HG03520 (cell line): Measurements from ENCODE around the gene DCST2.

Experiments used
- ATAC-seq: cut with Tn5 transposase; IDR thresholded peaks from one replicate; pipeline ENCODE4 v1.9.1; 2021; ENCODE audit warnings: mild to moderate bottlenecking, moderate library complexity; ENCODE audit not compliant: unreplicated experiment

DCST2 gene

DNA sequence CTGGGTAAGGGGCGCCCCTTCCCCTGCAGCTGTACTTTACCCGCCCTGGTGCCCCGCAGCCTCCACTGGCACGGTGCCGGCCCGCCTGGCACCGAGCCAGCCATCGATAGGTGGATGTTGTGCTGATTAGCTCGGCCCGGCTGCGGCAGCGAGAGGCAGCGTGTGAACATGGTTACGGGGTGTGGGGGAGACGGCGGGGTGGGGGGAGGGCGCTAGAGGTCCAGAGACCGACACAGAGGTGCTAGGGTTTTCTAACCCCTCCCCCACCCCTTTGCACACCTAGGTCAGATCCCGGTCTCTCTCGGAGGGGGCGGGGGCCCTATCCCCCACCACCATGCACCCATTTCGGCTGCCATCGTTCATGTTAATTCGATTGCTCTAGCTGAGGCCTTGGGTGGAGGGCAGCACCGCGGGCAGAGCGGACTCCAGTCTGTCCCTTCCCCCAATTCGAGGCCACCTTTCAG, 36.6 kb upstream of the DCST2 start:
- no peak for ATAC-seq

DNA sequence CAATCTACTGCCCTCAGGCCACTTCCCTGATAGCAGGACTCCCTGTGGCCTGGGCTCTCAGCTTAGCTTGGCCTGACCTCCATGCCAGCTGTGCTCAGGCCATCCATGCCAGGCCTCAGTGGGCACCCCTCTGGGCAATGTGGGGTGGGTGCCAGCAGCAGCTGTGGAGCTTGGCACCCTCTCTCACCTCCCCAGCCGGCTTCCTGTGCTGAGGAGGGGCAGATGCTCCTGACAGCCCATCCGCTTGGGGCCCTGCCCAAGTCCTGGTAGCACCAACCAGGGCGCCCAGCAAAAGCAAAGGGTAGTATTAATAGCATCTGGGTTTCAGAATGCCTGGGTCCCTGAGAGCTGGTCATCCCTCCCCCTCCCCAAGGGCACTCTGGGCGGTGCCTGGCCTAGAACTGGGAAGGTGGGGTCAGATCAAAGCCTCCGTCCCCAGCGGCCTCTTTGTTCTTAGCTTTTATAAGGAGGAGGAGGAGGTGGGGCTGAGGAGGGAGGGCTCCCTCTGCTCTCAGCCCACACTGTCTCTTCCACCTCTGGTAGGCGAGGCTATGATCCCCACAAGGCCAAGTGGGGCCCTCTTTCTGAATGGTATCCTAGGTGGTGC, 36.1 kb upstream of the DCST2 start:
- no peak for ATAC-seq

DNA sequence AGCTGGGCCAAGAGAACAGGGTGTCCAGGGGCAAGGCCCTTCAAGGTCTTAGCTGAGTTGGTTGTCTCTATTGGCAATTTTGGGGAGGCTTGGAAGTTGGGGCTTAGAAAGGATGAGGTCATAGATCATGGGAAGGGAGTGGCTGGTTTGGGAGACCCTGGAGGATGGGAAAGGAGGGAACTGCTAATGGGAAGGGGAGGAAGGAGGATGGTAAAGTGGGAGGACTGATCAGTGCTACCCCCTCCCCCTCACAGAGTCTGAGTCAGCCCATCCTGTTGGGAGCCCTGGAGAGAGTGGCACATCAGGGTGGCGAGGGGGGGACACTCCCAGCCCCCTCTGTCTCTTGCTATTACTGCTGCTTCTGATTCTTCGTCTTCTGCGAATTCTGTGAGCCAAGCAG, 35.0 kb upstream of the DCST2 start:
- ATAC-seq, result no peak

DNA sequence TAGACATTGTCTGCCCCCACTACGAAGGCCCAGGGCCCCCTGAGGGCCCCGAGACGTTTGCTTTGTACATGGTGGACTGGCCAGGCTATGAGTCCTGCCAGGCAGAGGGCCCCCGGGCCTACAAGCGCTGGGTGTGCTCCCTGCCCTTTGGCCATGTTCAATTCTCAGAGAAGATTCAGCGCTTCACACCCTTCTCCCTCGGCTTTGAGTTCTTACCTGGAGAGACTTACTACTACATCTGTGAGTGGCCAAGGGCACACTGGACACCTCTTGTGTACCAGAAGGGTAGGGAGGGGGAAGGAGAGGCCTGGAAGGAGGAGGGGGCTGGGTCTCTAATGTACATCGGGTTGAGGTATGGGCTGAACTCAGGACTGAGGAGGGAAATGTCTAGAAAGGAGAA, 33.2 kb upstream of the DCST2 start:
- ATAC-seq, result no peak

- ATAC-seq, result no peak
These were observed 31.4 kb upstream of the DCST2 start for GRCh38 chr1:155064832-155065429.

DNA sequence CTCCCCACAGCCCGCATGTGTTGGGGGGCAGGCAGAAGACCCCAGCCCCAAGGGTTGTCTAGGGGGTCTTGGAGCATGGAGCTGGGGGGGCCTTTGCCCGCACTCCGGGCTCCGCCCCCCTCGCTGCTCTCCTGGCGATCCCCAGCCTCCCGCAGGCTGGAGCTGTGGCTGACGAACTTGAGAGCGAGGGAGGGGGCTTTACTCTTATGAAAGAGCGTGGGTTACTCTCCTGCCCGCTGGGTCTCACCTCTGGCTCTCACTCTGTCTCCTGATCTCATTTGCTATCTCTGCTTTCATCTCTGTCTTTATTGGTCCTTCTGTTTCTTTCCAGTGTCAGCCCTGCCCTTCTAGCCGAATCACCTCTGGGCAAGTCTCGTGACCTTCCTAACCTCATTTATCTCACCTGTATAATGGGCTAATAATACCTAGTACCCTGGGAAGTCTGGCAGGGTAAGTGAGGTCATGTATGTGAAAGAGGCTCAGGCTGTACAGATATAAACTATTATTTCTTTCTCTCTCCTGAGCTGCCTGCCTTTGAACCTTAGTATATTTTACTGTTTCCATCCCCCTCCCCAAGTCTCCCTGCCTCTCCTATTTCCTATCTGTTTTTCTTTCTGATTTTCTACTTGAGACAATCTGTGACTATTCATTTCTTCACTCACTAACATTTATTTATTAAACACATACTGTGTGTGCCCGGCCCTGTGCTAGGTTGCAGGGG, 30.7 kb upstream of the DCST2 start:
- no peak for ATAC-seq

DNA sequence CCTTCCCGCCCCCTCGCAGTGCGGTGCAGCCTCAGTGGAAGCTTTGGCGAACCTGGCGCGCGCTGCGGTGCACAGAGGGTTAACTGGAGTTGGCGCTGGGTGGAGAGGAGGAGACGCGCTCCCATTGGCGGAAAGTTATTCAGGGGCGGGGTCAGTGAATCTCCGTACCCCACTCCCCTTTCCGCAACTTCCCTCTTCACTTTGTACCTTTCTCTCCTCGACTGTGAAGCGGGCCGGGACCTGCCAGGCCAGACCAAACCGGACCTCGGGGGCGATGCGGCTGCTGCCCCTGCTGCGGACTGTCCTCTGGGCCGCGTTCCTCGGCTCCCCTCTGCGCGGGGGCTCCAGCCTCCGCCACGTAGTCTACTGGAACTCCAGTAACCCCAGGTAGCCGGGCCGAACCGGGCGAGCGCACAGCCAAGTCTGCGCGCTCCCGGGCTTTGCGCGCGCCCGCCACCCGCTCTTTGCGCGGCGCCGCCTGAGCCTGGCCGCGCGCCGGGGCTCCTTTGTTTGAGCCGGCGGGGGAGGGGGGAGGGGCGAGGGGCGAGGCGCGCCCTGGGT, 30.0 kb upstream of the DCST2 start, which contains the start of gene EFNA4:
EFNA4 (plus strand) TSS at position 191 of the 561 bp plus-strand sequence; CDS start at position 275, 84 bp downstream.
- no peak for ATAC-seq

- no peak for ATAC-seq
These were observed 29.3 kb upstream of the DCST2 start for GRCh38 chr1:155062702-155063411.

DNA sequence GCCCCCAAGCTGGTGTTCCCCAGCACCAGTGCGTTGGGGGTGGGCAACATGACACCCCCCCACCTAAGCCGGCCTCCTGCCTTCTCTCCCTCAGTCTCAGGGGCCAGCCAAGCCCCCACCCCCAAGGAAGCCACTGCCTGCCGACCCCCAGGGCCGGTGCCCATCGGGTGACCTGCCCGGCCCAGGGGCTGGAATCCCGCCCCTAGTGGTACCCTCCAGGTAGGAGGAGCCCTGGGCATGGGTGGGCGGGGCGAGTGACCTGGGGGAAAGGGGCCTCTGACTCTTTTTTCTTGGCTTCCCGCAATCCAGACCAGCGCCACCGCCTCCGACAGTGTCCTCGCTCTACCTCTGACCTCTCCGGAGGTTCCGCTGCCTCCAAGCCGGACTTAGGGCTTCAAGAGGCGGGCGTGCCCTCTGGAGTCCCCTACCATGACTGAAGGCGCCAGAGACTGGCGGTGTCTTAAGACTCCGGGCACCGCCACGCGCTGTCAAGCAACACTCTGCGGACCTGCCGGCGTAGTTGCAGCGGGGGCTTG, 28.6 kb upstream of the DCST2 start:
- no peak for ATAC-seq

DNA sequence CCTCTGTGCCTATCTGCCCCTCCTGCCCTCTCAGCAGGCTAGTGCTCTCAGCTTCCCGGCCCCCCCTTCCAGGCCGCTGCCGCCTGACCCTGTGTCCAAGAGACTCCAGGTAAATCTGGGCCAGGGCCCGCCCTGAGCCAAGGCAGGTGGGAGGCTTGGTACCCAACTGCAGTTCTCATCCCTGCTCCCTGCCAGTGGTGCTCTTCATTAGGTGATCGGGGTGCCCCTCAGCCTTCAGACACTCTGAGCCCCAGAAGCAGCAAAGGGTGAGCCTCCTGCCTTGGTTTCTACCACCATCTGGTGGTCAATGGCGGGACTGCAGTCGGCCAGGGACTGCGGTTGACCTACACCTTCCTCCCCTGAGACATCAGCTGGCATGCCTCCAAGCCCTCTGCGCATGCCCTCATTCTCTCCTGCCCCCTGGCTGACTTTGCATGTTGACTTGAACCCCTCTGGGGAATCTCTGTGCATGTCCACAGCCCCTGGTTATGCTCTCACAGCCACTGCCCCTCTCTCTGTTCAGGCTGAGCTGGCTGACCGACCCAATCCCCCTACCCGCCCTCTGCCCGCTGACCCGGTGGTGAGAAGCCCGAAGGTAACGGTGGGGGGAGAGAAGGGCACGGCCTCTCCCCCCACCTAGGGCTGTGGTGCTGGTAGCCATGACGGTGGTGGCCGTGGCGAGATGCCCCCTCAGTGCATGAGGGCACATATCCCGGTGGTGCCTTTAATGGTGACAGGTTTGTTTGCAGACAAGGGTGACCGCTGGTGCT, 28.0 kb upstream of the DCST2 start:
- ATAC-seq, result peak; percentile 61

DNA sequence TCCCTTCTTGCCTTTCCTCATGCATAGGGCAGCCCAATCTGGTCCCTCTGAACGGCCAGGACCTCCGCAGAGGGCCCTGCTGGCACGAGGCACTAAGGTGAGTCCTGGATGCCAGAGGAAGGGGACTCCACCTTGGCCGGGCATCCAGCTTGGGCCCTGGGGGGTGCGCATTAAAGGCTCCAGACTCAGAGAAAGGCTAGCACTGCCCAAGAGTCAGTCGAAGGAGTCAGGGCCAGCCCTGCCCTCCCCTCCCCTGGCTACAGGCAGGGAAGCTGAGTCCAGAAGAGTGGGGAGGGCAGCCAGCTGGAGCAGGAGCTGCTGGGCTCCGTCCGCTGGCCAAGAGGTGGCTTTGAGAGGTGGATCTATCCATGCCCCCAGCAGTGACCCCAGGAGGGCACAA, 27.2 kb upstream of the DCST2 start:
- ATAC-seq, result no peak

DNA sequence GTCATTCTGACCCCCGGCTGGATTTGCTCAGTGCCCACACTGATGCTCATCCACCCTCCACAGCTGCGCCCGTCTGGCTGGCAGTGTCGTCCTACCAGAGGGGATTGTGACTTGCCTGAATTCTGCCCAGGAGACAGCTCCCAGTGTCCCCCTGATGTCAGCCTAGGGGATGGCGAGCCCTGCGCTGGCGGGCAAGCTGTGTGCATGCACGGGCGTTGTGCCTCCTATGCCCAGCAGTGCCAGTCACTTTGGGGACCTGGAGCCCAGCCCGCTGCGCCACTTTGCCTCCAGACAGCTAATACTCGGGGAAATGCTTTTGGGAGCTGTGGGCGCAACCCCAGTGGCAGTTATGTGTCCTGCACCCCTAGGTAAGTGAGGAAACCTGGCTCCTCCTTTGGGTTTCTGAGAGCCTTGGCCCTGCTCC, 24.2 kb upstream of the DCST2 start:
- ATAC-seq, result no peak

DNA sequence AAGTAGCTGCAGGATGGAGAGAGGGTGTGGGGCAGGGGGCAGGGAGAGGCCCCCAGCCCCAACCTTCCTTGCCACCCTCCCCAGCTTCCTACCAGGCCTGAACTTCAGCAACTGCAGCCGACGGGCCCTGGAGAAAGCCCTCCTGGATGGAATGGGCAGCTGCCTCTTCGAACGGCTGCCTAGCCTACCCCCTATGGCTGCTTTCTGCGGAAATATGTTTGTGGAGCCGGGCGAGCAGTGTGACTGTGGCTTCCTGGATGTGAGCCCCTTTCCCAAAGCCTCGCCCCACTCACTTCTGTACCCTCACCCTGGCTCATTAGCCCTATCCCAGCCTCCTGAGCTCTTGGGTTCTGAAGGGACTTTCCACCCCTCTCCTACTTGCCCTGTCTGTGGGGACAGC, 23.5 kb upstream of the DCST2 start:
- no peak for ATAC-seq

GRCh38 chr1:155053531-155054105, 20.0 kb upstream of the DCST2 start:
- no peak for ATAC-seq

DNA sequence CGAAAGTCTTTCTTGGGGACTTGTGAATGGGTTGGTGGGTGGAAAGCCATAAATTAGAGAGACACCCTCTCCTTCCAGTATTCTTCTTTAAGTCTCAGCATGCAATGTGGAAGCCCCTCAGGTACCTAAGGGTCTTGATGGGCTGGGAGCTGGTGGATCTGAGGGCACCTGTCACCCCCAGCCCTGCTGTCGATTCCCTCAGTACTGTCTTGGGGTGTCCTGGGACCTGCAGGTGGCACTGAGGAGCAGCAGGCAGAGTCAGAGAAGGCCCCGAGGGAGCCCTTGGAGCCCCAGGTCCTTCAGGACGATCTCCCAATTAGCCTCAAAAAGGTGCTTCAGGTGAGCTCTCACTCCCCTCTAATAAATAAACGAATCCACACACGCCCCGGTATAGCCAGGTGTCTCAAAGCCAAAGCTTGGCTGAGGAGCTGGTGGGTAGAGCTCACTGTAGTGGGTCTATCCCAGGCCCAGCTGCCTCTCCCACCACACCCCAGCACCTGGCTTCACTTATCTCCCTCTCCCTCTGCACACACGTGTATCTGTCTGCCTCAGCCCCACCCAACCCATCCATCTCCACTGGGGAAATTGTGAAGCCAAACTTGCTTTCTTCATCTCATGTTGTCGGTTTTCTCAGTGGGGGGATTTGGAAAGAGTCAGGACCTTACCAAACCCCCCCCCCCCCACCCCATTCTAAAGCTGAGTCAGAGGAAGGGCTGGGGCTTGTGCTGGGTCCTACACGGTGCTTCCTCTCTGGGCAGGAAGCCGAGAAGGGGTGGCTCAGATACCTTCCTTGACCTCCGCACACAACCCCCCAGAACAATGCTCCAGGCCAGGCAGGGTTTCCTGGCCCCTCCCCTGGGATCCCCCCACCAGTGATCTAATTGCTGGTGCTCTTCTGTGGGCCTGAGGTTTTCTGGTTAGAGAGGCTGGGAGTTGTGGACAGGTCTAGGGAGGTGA, 19.1 kb upstream of the DCST2 start:
- ATAC-seq, result no peak

DNA sequence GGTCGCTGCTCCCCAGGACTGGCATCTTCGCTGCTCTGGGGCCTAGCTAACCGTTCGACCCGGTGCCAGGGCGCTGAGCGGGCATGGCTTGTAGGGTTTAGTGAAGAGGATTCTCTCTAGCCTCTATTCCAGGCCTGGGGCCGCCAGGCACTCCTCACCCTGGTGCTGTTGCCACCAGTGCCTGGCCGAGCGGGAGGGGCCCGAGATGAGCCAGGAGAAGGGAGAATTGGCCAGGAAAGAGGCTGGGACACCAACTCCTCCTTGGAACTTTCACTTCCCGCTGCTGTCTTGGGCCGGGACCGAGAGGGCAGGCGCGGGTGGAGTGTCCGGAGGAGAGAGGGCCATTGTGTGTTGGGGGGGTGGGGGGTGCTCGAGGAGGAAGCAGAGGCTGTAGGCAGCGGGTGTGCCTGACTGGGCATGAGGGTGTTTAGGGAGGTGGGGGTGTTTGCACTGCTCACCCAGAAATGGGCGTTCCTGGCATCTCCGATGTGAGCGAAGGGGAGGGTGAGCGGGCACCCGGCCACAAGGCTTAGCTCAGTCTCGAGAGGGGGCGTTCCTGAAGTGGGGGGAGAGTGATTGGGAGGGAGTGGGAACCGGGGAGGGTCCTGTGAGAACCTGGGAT, 18.3 kb upstream of the DCST2 start:
- no peak for ATAC-seq

GRCh38 chr1:155051342-155051776, 17.8 kb upstream of the DCST2 start:
- ATAC-seq, result no peak
